OCI-M1 (cell line): Measurements from ENCODE around the gene RYR2.

Experiments
- DNase-seq: peaks from one replicate; lab custom pipeline; 2025; lab: John Stamatoyannopoulos, UW

The RYR2 gene

DNA sequence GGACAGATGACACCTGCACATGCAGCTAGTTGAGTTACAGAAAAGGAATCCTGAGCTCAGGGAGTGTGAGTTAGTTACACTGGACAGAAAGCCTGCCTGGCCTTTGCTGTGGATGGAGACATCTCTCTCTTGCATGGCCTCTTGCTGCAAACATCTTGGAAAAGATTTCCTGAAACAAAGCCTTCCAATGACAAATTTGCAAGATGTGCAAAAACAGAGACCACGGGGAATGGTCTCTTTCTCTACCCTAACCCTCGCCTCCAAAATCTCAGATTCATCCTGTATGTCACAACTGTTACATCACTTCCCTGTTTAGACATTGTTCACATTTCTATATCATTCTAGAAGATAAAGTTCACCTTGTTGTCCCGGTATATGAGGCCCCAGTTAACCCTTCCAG lies 415.6 kb downstream of the RYR2 start:
- DNase-seq: peak; percentile 15

DNA sequence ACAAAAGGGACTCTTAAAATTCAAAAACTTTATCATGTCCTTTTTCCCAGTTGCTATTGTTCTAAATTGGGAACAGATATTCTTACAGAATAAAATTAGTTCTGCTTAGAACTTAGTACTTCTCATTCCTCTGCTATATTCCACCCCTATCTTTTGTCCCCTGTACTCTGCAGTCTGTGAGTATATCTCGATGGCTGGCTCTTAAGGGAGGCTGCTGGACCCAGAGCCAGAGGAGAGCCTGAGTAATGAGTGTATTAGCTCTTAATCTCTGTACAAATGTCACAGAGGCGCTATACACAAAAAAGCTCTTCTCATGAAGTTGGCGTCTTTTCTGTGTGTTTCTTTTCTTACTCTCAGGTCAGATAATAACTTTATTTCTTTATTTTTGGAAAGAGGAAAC lies 425.3 kb downstream of the RYR2 start:
- no peak for DNase-seq

DNA sequence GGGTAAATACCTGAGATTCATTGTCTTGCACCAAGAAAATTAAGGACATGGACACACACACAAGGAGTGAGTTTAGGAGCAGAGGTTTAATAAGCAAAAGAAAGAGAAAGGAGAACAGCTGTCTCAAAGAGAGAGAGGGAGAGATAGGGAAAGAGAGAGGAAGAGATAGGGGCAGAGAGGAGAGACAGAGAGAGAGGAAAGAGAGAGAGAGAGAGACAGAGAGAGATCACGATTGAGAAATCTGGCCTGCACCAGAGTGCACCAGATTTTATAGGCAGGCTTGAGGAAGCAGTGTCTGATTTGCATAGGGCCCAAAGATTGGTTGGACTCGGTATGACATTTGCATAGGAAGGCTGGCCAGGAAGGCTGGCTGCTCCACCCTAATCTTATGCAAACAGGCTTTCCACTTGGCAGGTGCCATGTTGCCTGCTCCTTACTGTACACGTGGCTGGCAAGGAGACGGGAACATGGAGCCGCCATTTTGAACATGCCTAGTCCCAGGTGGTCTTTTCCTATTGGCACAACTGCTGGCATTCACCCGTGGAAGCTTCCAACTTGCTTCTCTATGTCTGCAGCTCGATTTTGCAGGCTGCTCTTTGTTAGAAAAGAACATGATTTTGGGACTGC lies 428.8 kb downstream of the RYR2 start:
- DNase-seq: peak; percentile 98

GRCh38 chr1:237471377-237471776 lies 429.4 kb downstream of the RYR2 start:
- peak; percentile 78 for DNase-seq

DNA sequence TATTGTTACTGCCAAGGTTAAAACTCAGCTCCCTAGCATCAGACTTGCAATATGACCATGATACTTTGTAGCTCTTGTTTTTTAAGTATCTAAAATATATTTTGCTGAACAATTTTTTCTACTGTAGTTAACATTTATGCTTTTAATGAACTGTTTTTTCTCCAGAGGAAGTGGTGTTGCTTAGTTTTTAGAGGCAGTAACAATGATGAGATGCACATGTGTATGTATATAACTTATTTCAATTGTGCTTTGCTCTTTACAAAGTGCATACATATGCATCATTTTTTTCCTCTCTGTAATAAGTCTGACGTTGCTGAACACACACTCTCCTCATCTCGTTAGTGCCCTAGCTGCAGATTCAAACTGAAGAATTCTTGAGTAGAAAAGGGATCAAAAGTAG lies 430.0 kb downstream of the RYR2 start:
- DNase-seq: peak; percentile 68

- no peak for DNase-seq
These were observed 431.9 kb downstream of the RYR2 start for GRCh38 chr1:237473854-237474253.

DNA sequence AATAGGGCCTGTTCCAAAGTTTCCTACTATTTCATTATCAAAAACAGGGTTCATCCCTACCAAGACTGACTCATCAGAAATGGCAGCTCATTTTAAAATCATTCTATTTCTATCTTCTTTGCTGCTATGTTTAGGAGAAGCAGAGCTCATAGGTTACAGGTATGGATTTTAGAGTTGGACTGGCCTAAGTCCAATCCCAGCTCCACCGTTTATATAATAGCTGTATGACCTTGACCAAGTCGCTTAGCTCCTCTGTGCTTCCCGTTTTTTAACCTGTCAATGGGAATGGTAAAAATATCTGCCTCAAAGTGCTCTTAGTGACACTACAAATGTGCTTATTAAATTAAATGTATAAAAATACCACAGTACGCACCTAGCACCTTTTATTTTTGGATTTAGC lies 436.1 kb downstream of the RYR2 start:
- DNase-seq: no peak

DNA sequence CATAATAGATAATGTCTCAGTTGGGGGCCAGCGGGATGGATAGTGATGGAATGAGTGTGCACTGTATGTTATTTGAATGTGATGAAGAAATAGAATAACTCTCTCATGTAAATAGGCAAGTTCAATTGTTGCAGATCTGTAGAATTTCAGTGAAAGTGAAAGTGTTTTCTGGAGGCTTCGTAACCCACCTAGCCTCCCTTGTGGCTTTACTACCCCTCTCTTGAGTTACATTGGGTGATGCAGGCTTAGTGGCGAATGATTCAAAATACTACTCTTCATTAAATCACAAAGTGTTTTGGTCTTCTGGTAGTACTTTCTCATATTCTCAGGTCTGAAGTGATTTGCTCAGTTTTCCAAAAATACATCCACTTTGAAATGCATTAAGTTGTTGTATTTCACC lies 436.9 kb downstream of the RYR2 start:
- peak; percentile 70 for DNase-seq

DNA sequence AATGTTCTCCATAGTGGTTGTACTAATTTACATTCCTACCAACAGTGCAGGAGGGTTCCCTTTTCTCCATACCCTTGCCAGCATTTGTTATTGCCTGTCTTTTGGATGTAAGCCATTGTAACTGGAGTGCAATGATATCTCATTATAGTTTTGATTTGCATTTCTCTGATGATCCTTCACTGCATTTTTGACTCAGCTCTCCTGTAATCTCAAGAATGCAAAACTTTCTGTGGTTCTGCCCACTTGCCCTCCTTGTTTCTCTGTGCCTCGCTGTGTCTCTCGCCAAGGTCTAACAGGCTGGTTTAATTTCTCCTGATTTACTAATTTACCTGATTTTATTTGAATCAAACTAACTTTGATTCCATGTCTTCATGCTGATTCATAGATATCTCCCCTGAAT lies 440.8 kb downstream of the RYR2 start:
- DNase-seq: no peak

DNA sequence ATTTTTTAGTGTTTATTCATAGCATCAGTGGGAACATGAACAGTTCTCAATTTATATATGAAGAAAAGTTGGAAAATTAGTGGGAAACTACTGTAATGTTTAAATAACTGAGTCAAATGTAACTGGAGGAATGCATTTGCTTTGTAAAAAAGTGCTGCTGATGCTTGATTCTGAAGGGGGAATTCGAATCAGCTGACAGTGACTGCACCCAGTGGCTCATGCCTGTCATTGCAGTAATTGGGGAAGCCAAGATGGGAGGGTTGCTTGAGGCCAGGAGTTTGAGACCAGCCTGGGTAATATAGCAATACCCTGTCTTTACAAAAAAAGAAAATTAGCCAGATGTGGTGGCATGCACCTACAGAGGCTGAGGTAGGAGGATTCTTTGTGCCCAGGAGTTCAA lies 450.4 kb downstream of the RYR2 start:
- DNase-seq: peak; percentile 24

- DNase-seq: no peak
These were observed 458.6 kb downstream of the RYR2 start for GRCh38 chr1:237500566-237500965.

DNA sequence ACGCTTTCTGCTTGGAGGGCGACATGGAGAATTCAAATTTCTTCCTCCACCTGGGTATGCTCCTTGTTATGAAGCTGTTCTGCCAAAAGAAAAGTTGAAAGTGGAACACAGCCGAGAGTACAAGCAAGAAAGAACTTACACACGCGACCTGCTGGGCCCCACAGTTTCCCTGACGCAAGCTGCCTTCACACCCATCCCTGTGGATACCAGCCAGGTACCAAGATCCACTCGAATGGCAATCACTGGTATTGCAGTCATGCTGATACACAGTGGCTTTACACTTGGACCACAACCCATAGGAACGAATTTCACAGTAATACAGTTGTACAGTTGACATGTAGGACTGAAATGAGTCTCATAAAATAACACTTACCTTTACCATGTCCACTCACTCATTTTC lies 461.3 kb downstream of the RYR2 start:
- no peak for DNase-seq

DNA sequence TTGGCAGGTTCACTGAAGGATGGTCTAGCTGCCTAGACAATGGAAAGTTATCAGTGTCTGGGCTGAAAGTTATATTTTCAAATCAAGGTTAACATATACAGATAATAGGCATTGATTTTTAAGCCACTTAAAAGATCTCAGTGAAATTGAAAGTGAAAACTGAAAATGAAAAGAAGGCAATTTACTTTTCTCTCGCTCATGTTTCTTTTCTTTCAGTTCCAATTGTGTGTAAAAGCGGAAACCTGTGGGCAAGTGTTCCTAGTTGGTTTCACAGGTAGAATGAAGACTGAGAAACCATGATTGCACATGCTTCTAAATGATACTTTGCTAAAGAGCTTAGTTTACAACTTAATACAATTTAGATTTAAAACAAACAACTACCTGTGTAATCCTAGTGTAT lies 465.0 kb downstream of the RYR2 start:
- DNase-seq: no peak

DNA sequence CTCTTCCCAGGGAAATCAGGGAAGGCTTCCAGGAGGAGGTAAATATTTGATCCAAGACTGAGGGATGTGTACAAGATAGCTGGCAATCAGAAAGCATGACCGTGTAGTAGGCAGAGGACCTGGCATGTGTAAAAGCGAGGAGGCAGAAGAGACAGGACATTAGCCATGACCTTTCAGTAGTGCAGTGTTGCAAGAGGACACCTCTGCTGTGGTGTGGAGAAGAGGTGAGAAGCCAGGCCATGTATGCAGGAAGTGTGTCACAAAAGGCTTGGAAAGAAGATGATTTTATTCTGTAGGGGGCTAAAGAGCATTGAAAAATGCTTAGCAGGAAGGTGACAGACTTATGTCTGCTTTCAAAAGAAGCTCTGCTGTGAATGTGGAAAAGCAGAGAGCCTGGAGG lies 467.8 kb downstream of the RYR2 start:
- no peak for DNase-seq

GRCh38 chr1:237525102-237525501 lies 483.1 kb downstream of the RYR2 start:
- no peak for DNase-seq

- DNase-seq: no peak
These were observed 485.8 kb downstream of the RYR2 start for GRCh38 chr1:237527761-237528160.

- DNase-seq: no peak
These were observed 486.6 kb downstream of the RYR2 start for GRCh38 chr1:237528545-237528944.

DNA sequence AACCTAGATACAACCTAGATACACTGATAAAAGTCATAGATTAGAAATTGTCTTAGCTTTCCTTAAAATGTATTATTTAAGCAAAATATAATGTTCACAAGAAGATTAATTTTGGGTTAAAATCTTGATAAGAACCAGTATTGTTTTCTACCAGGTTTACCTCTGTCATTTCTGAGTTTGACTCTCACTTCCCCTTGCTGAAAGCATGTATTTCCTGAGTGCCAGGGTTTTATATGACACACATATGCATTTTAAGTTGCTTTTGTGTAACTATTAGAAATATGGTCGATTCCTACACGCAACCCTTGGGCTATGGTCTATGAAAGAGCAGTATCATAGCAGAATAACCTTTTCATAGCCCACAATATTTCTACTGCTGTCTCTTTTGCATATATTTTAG lies 497.1 kb downstream of the RYR2 start:
- no peak for DNase-seq

DNA sequence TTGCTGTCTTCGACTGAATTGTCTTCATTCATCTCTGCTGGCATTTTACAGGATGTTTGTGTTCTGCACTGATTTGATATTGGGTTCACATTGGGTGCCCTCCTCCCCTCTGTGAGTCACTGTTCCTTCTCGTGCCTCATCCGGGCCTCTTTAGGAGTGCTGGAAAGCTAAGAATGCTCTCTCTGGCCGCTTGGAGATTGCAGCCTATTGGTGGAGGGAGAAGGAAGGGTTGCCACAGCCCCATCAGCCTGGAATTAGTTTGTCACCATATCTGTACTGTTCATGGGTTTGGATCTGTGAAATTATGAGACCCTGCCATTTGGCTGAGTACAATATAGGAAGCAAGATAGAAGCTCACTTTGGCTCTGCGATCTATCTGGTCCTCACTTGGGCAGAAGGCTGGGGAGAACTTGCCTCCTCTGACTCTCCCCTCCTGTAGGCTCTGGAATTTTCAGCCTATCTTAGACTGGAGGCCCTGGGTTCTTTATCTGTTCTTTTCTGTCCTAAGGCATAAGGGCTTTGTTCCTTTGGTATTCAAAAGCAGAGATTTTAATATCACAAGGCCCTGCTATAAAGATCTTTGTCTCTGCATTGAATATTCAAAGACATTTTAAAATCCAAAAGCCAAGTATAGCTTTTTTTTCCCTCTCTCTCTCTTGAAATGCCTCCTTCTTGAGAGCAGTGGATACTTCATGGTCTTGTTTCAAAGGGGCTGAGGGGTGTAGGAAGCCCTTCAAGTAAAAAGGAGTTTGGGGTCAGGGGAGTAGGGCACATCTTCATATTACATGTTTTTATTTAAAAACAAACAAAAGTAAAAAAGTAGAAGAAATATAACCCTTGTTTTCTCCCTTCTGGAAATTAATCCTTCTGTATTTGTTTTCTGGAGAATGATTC lies 500.8 kb downstream of the RYR2 start:
- DNase-seq: no peak

- no peak for DNase-seq
These were observed 511.1 kb downstream of the RYR2 start for GRCh38 chr1:237553078-237553477.

DNA sequence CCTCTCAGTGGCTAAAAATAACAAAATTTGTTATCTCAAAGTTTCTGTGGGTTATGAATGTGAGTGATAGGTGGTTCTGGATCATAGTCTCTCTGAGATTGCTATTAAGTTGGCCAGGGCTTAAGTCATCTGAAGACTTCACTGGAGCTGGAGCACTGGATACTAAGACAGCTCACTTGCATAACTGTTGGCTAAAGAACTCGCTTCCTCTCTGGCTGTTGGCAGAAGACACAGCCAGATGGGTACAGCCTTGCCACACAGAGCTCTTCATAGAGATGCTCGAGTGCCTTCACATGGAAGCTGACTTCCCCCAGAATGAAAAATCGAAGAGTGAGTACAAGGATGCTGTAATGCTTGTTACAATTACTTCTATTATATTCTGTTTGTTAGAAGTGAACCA lies 514.9 kb downstream of the RYR2 start:
- DNase-seq: peak; percentile 65

- DNase-seq: peak; percentile 93
These were observed 520.3 kb downstream of the RYR2 start for GRCh38 chr1:237562242-237562823.

- no peak for DNase-seq
These were observed 523.3 kb downstream of the RYR2 start for GRCh38 chr1:237565236-237565635.
